K562 (cell line): ENCODE measurements around the gene SLC35A1.

Experiments
- HDAC2 ChIP-seq: fragments of 450-650 bp; IDR thresholded peaks from 2 replicates; pipeline ENCODE4 v1.6.1; 2016; ENCODE audit warnings: mild to moderate bottlenecking
- MAZ ChIP-seq, 2 experiments: fragments of 450-650 bp in 1 of 2; sonication (generic) in 1 of 2; formaldehyde crosslinking; IDR thresholded peaks in 1 of 2; conservative IDR thresholded peaks in 1 of 2; 2 replicates each; pipeline versions ENCODE4 v1.4.0 to v1.5.0; 2020; ENCODE audit warnings: mild to moderate bottlenecking in 1 of 2, missing genetic modification reagents in 1 of 2
- U2AF2 ChIP-seq: fragments of 200-400 bp; formaldehyde crosslinking; optimal IDR thresholded peaks from 2 replicates; pipeline ENCODE3; 2017; ENCODE audit warnings: low read depth, mild to moderate bottlenecking, low read length
- ZNF253 ChIP-seq: fragments of 250-450 bp; sonication (Bioruptor Pico); conservative IDR thresholded peaks from 2 replicates; pipeline ENCODE4 v1.6.1; 2021; ENCODE audit warnings: mild to moderate bottlenecking
- ZNF696 ChIP-seq: fragments of 250-450 bp; sonication (Bioruptor Pico); conservative IDR thresholded peaks from 2 replicates; pipeline ENCODE4 v1.4.0; 2020; ENCODE audit warnings: mild to moderate bottlenecking, moderate library complexity
- TF ChIP-seq, protein P1 (sequence below), 2 experiments: fragments of 450-650 bp; IDR thresholded peaks; 2 replicates each; pipeline ENCODE4 v1.6.1; 2016; ENCODE audit warnings: mild to moderate bottlenecking in 2 of 2, borderline replicate concordance in 1 of 2, low read depth in 1 of 2, moderate library complexity in 1 of 2
- TF ChIP-seq, protein P2 (sequence below), 2 experiments: IDR thresholded peaks; 2 replicates each; pipeline ENCODE4 v1.6.1; 2012; ENCODE audit warnings: improper control_type of control experiment in 2 of 2, low read depth in 2 of 2, low read length in 2 of 2, borderline replicate concordance in 1 of 2
- TF ChIP-seq, protein P3 (sequence below): sonication (generic); formaldehyde crosslinking; IDR thresholded peaks from 2 replicates; pipeline ENCODE4 v1.8.1; 2022; ENCODE audit warnings: missing genetic modification reagents

DNA sequence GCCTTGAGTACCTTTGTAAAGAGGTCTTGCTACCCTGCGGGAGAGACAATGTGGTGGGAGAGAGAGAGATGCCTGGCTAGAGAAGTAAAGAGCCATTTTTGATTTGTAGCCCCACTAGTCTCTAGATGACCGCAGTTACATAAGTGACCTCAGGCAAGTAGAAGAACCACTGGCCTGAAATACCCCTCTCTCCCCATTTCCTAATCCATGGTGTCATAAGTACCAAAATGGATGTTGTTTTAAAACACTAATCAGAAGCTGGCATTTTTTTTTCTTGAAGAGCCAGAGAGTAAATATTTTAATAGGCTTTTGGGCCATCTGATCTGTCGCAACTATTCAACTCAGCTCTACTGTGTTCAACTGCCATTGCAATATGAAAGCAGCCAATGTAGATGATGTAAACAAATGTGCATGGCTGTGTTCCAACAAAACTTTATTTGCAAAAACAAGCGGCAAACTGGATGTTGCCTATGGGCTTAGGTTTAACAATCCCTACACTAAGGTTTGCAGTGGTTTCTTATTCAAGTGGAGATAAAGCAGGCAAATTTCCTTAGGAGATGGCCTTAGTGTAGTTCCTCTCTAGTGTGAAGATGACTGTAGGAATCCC is 80.5 kb downstream of the SLC35A1 start:
- TF ChIP-seq ZNF253 (CRISPR knock-in tag): no peak
- TF ChIP-seq U2AF2: no peak
- TF ChIP-seq, protein P1, sequence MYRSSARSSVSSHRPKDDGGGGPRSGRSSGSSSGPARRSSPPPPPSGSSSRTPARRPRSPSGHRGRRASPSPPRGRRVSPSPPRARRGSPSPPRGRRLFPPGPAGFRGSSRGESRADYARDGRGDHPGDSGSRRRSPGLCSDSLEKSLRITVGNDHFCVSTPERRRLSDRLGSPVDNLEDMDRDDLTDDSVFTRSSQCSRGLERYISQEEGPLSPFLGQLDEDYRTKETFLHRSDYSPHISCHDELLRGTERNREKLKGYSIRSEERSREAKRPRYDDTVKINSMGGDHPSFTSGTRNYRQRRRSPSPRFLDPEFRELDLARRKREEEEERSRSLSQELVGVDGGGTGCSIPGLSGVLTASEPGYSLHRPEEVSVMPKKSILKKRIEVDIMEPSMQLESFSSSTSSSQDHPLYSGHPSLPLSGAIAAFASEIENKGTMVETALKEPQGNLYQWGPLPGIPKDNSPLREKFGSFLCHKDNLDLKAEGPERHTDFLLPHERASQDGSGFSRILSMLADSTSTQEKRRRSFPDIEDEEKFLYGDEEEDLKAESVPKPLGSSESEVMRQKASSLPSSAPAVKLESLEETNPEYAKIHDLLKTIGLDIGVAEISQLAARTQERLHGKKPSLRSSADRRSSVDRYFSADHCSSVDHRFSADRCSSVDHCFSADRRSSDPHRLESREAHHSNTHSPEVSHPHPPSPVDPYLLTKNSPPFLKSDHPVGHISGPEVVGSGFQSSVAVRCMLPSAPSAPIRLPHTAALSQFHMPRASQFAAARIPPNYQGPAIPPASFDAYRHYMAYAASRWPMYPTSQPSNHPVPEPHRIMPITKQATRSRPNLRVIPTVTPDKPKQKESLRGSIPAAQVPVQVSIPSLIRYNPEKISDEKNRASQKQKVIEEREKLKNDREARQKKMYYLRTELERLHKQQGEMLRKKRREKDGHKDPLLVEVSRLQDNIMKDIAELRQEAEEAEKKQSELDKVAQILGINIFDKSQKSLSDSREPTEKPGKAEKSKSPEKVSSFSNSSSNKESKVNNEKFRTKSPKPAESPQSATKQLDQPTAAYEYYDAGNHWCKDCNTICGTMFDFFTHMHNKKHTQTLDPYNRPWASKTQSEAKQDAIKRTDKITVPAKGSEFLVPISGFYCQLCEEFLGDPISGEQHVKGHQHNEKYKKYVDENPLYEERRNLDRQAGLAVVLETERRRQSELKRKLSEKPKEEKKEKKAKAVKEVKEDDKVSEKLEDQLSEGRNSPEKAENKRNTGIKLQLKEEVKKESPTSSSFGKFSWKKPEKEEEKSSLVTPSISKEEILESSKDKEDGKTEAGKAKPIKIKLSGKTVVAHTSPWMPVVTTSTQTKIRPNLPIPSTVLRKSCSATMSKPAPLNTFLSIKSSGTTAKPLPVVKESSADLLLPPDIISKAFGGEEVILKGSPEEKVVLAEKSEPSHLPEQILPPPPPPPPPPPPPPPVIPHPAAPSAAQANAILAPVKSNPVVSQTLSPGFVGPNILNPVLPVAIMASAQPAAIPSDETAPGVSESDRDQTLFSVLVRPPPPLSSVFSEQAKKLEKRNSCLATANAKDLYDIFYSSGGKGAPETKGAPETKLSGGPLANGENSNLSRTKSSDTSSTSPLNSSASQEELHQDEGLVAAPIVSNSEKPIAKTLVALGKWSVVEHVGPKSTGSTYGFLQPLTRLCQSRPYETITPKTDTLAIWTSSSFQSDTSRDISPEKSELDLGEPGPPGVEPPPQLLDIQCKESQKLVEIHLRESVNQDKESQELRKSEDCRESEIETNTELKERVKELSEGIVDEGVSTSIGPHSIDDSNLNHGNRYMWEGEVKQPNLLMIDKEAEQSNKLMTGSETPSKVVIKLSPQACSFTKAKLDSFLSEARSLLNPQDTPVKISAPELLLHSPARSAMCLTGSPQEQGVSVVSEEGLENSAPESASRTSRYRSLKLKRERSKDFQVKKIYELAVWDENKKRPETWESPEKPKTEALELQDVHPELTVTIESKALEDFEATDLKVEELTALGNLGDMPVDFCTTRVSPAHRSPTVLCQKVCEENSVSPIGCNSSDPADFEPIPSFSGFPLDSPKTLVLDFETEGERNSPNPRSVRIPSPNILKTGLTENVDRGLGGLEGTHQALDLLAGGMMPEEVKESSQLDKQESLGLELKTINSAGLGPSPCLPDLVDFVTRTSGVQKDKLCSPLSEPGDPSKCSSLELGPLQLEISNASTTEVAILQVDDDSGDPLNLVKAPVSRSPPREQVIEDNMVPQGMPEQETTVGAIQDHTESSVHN (IDR thresholded peaks at IDR 0.05; ENCODE audit: borderline replicate concordance in 1 of 2, low read depth in 1 of 2): no peak
- TF ChIP-seq HDAC2: no peak
- no peak for TF ChIP-seq ZNF696 (CRISPR knock-in tag)
- TF ChIP-seq MAZ (CRISPR knock-in tag; conservative IDR thresholded peaks at IDR 0.05 in 1 of 2, IDR thresholded peaks at IDR 0.05 in 1 of 2): no peak
- TF ChIP-seq, protein P2, sequence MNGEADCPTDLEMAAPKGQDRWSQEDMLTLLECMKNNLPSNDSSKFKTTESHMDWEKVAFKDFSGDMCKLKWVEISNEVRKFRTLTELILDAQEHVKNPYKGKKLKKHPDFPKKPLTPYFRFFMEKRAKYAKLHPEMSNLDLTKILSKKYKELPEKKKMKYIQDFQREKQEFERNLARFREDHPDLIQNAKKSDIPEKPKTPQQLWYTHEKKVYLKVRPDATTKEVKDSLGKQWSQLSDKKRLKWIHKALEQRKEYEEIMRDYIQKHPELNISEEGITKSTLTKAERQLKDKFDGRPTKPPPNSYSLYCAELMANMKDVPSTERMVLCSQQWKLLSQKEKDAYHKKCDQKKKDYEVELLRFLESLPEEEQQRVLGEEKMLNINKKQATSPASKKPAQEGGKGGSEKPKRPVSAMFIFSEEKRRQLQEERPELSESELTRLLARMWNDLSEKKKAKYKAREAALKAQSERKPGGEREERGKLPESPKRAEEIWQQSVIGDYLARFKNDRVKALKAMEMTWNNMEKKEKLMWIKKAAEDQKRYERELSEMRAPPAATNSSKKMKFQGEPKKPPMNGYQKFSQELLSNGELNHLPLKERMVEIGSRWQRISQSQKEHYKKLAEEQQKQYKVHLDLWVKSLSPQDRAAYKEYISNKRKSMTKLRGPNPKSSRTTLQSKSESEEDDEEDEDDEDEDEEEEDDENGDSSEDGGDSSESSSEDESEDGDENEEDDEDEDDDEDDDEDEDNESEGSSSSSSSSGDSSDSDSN (IDR thresholded peaks at IDR 0.05; ENCODE audit: borderline replicate concordance in 1 of 2, low read depth in 2 of 2, low read length in 2 of 2): no peak
- TF ChIP-seq, protein P3, sequence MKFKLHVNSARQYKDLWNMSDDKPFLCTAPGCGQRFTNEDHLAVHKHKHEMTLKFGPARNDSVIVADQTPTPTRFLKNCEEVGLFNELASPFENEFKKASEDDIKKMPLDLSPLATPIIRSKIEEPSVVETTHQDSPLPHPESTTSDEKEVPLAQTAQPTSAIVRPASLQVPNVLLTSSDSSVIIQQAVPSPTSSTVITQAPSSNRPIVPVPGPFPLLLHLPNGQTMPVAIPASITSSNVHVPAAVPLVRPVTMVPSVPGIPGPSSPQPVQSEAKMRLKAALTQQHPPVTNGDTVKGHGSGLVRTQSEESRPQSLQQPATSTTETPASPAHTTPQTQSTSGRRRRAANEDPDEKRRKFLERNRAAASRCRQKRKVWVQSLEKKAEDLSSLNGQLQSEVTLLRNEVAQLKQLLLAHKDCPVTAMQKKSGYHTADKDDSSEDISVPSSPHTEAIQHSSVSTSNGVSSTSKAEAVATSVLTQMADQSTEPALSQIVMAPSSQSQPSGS: no peak
